ENCODE data around the gene CYP1A1. TPM values are rescaled to one million over a fixed set of nuclear protein-coding genes. Genes with fewer than 3 reads are reported as not detected.

Gene CYP1A1
- total RNA-seq, 1 donor from 2014 or later = 0.27 TPM

DNA sequence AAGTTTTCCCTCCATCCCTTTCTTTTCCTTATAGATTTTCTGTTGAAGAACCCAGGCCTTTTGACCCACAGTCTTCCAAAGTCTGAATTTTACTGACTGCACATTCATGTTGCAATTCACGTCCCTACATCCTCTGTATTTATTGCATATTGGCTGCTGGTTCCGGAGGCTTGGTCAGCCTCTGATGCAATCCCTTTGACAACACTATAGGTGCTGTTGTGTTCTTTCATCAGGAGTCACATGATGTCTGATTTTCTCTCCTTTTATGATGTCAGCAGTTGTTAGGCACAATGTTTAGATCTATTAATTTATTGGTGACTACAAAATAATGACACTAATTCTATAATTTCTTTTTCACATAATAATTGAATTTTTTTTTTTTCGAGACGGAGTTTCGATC, 8.7 kb downstream of the CYP1A1 start:
- Mint-ChIP-seq H3K27ac (no peak overlapping the region), H3K9me3 (no peaks in the 10 kb centered on the region), H3K27me3 (ENCODE audit: low read depth) (peaks cover 27% of the 10 kb centered on the region), H3K4me1 (no peaks in the 10 kb centered on the region), H3K4me3 (no peak overlapping the region), H3K36me3 (no peaks in the 10 kb centered on the region)
- DNase-seq (ENCODE audit: low spot score in 2 of 2, unreplicated experiment in 2 of 2) = no peak
- no peak for TF ChIP-seq CTCF (IDR thresholded peaks at IDR 0.05; ENCODE audit: unreplicated experiment)

DNA sequence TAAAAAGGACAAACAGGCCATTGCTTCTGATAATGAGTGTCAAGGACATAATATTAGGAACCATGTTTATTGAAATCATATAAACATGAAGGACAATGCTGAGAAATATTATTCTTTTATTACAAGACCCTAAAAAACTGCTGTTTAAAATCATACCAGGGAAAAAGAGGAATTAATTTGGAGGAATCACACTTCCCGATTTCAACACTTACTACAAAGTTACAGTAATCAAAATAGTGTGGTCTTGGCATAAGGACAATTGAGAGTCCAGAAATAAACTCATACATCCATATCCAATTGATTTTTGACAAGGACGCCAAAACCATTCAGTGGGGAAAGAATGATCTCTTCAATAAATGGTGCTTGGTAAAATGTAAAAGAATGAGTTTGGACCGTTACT, 13.0 kb downstream of the CYP1A1 start:
- TF ChIP-seq CTCF (IDR thresholded peaks at IDR 0.05; ENCODE audit: unreplicated experiment) = no peak
- H3K4me3 Mint-ChIP-seq = no peak overlapping the region
- H3K4me1 Mint-ChIP-seq = no peaks in the 10 kb centered on the region
- H3K27me3 Mint-ChIP-seq (ENCODE audit: low read depth) = peaks cover 43% of the 10 kb centered on the region
- H3K9me3 Mint-ChIP-seq = no peaks in the 10 kb centered on the region
- H3K27ac Mint-ChIP-seq = no peak overlapping the region
- no peaks in the 10 kb centered on the region for H3K36me3 Mint-ChIP-seq
- no peak for DNase-seq (ENCODE audit: low spot score in 2 of 2, unreplicated experiment in 2 of 2)

DNA sequence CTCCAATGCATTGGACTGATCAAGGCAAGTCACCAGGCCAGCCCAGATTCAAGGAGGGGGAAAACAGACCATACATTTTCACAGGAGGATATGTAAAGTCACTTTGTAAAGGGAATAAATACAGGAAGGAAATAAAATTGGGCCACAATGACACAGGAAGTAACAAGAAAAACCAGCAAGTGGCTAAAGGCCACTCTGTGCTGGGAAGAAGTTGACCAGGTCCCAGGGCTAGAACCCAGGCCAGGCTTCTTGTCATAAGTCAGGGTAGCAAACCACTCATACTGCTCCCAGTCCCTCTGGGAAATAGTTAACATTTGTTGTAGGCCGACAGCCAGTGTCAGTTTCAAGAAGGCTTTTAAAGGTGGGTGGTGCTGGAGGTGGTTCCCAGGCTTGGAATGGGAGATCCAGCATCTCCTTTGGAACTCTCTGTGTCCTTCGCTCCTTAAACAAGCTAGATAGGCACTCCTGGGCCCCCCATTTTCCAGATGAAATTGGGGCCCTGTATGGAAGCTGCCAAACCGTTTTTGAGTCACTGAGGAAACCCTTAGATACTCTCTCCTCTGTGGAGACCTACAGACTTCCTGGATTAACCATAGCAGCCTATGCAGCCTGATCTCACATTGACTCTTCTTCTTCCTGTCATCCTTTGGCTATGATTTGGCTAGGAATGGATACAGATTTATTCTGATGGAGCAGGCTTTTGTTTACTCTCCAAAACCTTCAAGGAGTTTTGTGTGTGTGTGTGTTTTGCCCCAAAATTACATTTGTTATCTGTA, 14.8 kb downstream of the CYP1A1 start:
- Mint-ChIP-seq H3K27me3 (ENCODE audit: low read depth) (peaks cover 54% of the 10 kb centered on the region), H3K27ac (no peak overlapping the region), H3K36me3 (no peaks in the 10 kb centered on the region), H3K4me3 (no peak overlapping the region), H3K4me1 (no peaks in the 10 kb centered on the region), H3K9me3 (no peaks in the 10 kb centered on the region)
- DNase-seq (ENCODE audit: low spot score in 2 of 2, unreplicated experiment in 2 of 2) = no peak
- TF ChIP-seq CTCF (IDR thresholded peaks at IDR 0.05; ENCODE audit: unreplicated experiment) = no peak

- H3K4me1 Mint-ChIP-seq = no peaks in the 10 kb centered on the region
- no peak overlapping the region for H3K27ac Mint-ChIP-seq
- H3K4me3 Mint-ChIP-seq = no peak overlapping the region
- DNase-seq (ENCODE audit: low spot score in 2 of 2, unreplicated experiment in 2 of 2) = no peak
- no peak for TF ChIP-seq CTCF (IDR thresholded peaks at IDR 0.05; ENCODE audit: unreplicated experiment)
- H3K27me3 Mint-ChIP-seq (ENCODE audit: low read depth) = peaks cover 60% of the 10 kb centered on the region
- H3K36me3 Mint-ChIP-seq = no peaks in the 10 kb centered on the region
- H3K9me3 Mint-ChIP-seq = no peaks in the 10 kb centered on the region
Observed at GRCh38 chr15:74709892-74710291, 15.4 kb downstream of the CYP1A1 start.

DNA sequence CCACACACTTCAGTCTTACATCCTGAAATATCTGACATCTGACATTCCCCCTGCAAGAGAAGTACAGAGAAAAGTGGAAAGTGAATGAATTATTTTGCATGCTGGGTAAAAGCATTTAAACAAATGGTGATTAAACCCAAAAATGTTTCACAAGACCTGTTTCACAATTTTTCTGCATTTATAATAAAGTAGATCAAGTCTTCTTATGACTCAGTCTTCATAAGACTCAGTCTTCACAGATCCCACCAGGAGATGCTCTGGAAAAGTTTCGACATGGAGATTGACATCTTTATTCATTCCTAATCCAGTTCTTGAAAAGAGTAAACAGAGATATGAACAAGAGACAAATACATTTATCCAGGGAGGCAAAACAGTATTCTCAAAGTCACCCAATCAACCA, 16.3 kb downstream of the CYP1A1 start:
- H3K27ac Mint-ChIP-seq = no peak overlapping the region
- no peak for DNase-seq (ENCODE audit: low spot score in 2 of 2, unreplicated experiment in 2 of 2)
- H3K27me3 Mint-ChIP-seq (ENCODE audit: low read depth) = peaks cover 68% of the 10 kb centered on the region

More for the DNA sequence above, 16.3 kb downstream of the CYP1A1 start:
- TF ChIP-seq CTCF (IDR thresholded peaks at IDR 0.05; ENCODE audit: unreplicated experiment) = no peak
- Mint-ChIP-seq H3K4me3 (no peak overlapping the region), H3K4me1 (no peaks in the 10 kb centered on the region), H3K9me3 (no peaks in the 10 kb centered on the region), H3K36me3 (no peaks in the 10 kb centered on the region)
